NCI-H526 (cell line): ENCODE data around the gene COL6A5.
"Not testable (repeated sequence)": the region's sequence is repeated elsewhere in the genome, so short reads cannot be mapped to it uniquely, and the experiment has no call there.

ENCODE experiments used
- DNase-seq, 2 experiments: peaks; one replicate each; lab custom pipeline; 2025; lab: John Stamatoyannopoulos, UW

COL6A5 gene, protein sequence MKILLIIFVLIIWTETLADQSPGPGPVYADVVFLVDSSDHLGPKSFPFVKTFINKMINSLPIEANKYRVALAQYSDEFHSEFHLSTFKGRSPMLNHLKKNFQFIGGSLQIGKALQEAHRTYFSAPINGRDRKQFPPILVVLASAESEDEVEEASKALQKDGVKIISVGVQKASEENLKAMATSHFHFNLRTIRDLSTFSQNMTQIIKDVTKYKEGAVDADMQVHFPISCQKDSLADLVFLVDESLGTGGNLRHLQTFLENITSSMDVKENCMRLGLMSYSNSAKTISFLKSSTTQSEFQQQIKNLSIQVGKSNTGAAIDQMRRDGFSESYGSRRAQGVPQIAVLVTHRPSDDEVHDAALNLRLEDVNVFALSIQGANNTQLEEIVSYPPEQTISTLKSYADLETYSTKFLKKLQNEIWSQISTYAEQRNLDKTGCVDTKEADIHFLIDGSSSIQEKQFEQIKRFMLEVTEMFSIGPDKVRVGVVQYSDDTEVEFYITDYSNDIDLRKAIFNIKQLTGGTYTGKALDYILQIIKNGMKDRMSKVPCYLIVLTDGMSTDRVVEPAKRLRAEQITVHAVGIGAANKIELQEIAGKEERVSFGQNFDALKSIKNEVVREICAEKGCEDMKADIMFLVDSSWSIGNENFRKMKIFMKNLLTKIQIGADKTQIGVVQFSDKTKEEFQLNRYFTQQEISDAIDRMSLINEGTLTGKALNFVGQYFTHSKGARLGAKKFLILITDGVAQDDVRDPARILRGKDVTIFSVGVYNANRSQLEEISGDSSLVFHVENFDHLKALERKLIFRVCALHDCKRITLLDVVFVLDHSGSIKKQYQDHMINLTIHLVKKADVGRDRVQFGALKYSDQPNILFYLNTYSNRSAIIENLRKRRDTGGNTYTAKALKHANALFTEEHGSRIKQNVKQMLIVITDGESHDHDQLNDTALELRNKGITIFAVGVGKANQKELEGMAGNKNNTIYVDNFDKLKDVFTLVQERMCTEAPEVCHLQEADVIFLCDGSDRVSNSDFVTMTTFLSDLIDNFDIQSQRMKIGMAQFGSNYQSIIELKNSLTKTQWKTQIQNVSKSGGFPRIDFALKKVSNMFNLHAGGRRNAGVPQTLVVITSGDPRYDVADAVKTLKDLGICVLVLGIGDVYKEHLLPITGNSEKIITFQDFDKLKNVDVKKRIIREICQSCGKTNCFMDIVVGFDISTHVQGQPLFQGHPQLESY (N-terminal part only)

GRCh38 chr3:130345487-130346079 is at the start of gene COL6A5:
TSS of gene COL6A5 (plus strand) at chr3:130345672. CDS start at chr3:130373639, 27,967 bp downstream.
- DNase-seq, result no peak

DNA sequence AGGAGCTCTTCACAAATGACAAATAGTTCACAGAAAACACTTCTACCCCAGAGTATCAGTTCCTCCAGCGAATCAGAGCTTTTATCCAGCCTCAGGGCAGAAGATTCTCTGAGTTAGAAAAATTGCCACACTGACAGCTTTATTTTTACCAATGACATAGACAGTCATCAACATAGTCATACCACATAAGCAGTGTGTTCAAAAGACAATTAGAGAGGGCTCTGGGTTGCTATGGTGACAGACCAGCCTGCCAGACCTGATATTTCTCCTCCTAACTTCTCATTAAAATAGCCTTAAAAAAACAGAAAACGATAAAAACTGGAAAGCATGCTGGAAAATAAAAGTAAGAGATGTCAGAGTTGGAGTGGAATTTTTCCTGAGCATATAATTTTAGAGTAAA is 45.9 kb upstream of the COL6A5 start:
- DNase-seq, result no peak

GRCh38 chr3:130300888-130301287 is 44.6 kb upstream of the COL6A5 start:
- DNase-seq, result no peak

- no peak for DNase-seq
These were observed 35.4 kb upstream of the COL6A5 start for GRCh38 chr3:130310109-130310508.

GRCh38 chr3:130312374-130312773 is 33.1 kb upstream of the COL6A5 start:
- DNase-seq, result no peak

GRCh38 chr3:130316169-130316568 is 29.3 kb upstream of the COL6A5 start:
- no peak for DNase-seq

DNA sequence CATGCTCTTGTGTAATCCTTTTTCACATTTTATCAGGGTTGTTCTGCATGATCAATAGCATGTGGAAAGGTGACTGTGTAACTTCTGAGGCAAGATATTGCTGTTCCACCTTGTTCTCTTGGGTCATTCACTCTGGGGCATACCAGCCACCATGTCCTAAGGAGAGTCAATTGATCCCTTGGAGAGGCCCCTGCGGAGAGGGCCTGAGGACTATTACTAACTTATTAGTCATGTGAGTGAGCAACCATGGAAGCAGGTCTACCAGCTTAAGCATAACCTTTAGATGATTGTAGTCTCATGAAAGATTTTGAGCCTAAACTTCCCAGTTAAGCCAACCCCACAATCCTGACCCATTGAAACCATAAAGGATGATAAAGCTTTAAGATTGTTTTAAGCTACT is 22.0 kb upstream of the COL6A5 start:
- no peak for DNase-seq

DNA sequence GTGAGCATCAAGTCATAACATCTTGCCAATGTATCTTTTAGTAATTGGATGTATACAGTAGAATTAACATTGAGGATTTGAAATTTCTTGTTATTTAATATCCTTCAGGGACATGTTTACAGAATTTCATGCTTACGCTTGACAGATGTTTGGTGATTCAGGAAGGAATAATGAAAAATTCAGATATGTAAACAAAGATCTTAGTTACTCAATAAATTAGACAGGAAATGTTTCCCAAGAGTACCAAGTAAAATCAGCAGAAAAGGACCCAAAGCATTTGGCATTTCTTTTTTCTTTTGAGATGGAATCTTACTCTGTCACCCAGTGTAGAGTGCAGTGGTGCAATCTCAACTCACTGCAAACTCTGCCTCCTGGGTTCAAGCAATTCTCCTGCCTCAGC is 4.7 kb upstream of the COL6A5 start:
- DNase-seq, result no peak

GRCh38 chr3:130341388-130341787 is 4.1 kb upstream of the COL6A5 start:
- no peak for DNase-seq

DNA sequence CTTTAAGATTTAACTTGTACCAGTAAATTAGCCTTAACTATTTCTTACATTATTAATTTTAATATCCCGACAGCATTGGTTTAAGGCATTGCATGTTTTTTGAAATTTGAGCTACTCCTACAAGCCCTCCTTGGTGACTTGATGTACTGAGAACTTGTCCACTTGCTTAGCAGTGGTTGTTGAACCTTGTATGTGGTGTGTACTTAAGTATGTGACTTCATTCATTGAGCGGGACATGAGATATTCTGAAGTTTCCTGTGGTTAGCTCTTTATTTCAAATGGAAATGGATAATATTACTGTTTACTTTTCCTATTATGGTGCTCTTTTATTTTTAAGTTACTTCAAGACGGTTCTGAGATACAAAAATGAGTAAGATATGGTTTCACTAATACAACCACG is 3.6 kb upstream of the COL6A5 start:
- DNase-seq, result no peak

GRCh38 chr3:130342821-130343661 is 2.4 kb upstream of the COL6A5 start:
- DNase-seq, result no peak

DNA sequence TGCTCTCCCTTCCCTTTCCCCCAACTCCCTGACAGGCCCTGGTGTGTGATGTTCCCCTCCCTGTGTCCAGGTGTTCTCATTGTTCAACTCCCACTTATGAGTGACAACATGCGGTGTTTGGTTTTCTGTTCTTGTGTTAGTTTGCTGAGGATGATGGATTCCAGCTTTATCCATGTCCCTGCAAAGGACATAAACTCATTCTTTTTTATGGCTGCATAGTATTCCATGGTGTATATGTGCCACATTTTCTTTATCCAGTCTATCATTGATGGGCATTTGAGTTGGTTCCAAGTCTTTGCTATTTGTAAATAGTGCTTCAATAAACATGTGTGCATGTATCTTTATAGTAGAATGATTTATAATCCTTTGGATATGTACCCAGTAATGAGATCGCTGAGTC is 2.8 kb downstream of the COL6A5 start:
- DNase-seq, result not testable (repeated sequence)

- no peak for DNase-seq
These were observed 9.0 kb downstream of the COL6A5 start for GRCh38 chr3:130354430-130354829.

GRCh38 chr3:130374033-130374432 is 28.6 kb downstream of the COL6A5 start:
- DNase-seq, result no peak

GRCh38 chr3:130374908-130375307 is 29.4 kb downstream of the COL6A5 start:
- no peak for DNase-seq

DNA sequence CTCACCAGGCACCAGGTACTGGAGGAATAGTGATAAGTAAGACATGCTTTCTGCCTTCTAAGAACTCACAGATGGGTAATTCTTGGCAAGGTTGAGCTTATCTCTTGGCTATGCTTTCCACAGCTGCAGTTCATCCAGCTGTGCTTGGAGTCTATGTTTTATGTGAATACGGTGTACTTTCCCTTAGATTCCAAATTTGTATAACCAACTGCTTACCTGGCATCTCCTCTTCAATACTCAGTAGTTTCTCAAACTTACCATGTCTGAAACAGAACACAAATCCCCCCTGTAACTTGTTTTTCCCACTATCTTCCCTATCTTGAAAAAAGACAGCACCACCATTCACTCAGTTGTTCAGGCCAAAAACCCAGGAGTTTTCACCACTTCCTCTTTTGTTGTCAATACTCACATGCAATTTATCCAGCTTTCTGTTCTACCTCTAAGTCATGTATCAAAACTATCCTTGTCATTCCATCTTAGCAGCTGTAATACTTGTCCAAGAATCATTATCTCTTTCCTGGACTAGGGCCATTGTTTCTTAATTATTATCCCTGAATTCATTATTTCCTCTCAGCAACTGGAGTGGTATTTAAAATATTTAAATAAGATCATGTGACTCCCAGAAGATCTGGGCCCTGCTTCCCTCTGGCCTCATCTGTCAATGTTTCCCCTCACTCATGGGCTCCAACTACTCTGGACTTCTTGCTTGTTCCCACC is 32.6 kb downstream of the COL6A5 start:
- DNase-seq, result no peak

DNA sequence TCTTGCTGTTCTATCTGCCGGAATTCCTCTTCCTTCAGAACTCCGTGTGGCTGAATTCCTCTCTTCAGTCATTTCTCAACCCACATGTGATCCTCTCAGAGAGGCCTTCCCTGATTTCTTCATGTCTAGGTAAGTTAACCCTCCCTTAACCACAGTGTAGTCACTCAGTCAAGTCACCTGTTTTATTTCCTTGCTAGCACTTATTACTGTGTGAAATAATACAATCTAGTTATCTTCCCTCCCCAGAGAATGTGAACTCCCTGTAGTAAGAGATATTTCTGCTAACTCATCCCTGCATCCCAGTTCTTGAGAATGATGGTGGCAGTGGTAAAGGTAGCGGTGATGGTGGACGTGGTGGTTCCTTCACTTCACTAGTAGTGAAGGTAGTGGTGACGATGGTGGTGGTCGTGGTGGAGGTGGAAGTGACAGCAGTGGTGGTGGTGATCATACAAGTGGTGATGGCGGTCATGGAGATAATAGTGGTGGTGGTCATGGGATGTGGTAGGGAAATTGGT is 33.3 kb downstream of the COL6A5 start:
- no peak for DNase-seq

GRCh38 chr3:130379274-130379673 is 33.8 kb downstream of the COL6A5 start:
- DNase-seq, result no peak

- DNase-seq, result no peak
These were observed 34.9 kb downstream of the COL6A5 start for GRCh38 chr3:130380398-130380797.

DNA sequence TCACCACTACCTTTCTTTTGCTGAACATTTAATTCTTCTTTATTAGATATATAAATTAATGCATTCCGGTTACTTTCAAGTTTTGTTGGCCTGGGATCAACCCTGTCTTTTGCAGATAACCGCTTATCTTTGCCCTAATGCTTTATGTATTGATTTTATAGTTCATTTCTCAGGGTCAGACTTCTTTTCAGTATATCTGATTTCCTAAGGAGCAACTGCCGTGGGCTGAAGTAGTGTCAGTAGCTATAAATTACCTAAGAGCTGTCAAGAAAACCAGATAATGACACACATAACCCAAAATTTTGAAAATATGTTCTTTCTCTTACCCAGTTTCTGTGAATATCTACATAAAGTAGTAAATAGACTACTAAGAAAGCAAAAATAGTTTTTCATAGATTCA is 38.0 kb downstream of the COL6A5 start:
- DNase-seq, result no peak
